OCI-LY7 (cell line): ENCODE data around the gene IGF1R. TPM values are rescaled to one million over a fixed set of nuclear protein-coding genes. Genes with fewer than 3 reads are reported as not detected.

Experiments used
- BruUV-seq: library from RNA; stranded (reverse); fragments of 400-500 nt; replicated peaks from 2 replicates; lab custom pipeline; 2021; lab: Mats Ljungman, UMichigan
- CTCF ChIA-PET: fragments of 300-600 bp; sonication (Branson Sonifier 250); formaldehyde crosslinking; loops from one replicate; lab custom pipeline; 2022; ENCODE audit warnings: antibody characterized with exemption; ENCODE audit not compliant: unreplicated experiment; lab: Charles Lee
- POLR2A ChIA-PET: fragments of 300-600 bp; sonication (Branson Sonifier 250); formaldehyde crosslinking; loops from one replicate; lab custom pipeline; 2022; ENCODE audit warnings: antibody characterized with exemption; lab: Charles Lee
- DNase-seq: peaks from one replicate; pipeline ENCODE4 v3.0.0-alpha.2; 2015; ENCODE audit warnings: low spot score
- H2AFZ ChIP-seq: fragments of 200-600 bp; sonication (generic), shearing (Covaris generic); 2 replicates; pipeline ENCODE4 v1.6.1; 2014; ENCODE audit warnings: mild to moderate bottlenecking, antibody characterized with exemption, low read length, moderate library complexity
- H3K27ac ChIP-seq: fragments of 200-600 bp; sonication (generic); 2 replicates; pipeline ENCODE4 v1.5.1; 2014; ENCODE audit warnings: mixed run types, low read depth, mild to moderate bottlenecking, moderate library complexity, low read length, inconsistent platforms; ENCODE audit not compliant: poor library complexity, severe bottlenecking
- H3K36me3 ChIP-seq: fragments of 200-600 bp; sonication (generic); 2 replicates; pipeline ENCODE4 v1.6.1; 2014; ENCODE audit warnings: mild to moderate bottlenecking, antibody characterized with exemption, low read length, moderate library complexity, mixed read lengths; ENCODE audit not compliant: insufficient read depth
- H3K4me1 ChIP-seq: fragments of 200-600 bp; sonication (generic); 2 replicates; pipeline ENCODE4 v1.5.1; 2014; ENCODE audit warnings: mild to moderate bottlenecking, low read length; ENCODE audit not compliant: insufficient read depth, poor library complexity, severe bottlenecking
- H3K4me2 ChIP-seq: fragments of 200-600 bp; sonication (generic); 2 replicates; pipeline ENCODE4 v1.6.1; 2014; ENCODE audit warnings: mild to moderate bottlenecking, low read length
- H3K4me3 ChIP-seq: fragments of 200-600 bp; sonication (generic); 2 replicates; pipeline ENCODE4 v1.5.1; 2014; ENCODE audit warnings: mild to moderate bottlenecking, low read depth, low read length; ENCODE audit not compliant: poor library complexity, severe bottlenecking
- H3K79me2 ChIP-seq: fragments of 200-600 bp; sonication (generic); 2 replicates; pipeline ENCODE4 v1.6.1; 2016; ENCODE audit warnings: low read depth, mild to moderate bottlenecking, low read length, moderate library complexity, mixed read lengths; ENCODE audit not compliant: insufficient read depth
- H3K9me2 ChIP-seq: fragments of 200-600 bp; sonication (generic); 2 replicates; pipeline ENCODE4 v1.6.1; 2016; ENCODE audit warnings: mild to moderate bottlenecking, low read length, mixed read lengths; ENCODE audit not compliant: insufficient read depth
- H3K9me3 ChIP-seq: fragments of 200-600 bp; sonication (generic); 2 replicates; pipeline ENCODE4 v1.6.1; 2014; ENCODE audit warnings: mild to moderate bottlenecking, mixed run types, low read length, mixed read lengths
- H4K20me1 ChIP-seq: fragments of 200-600 bp; sonication (generic); 2 replicates; pipeline ENCODE4 v1.6.1; 2014; ENCODE audit warnings: mild to moderate bottlenecking, antibody characterized with exemption, low read length, moderate library complexity, mixed read lengths; ENCODE audit not compliant: insufficient read depth
- CTCF ChIP-seq: fragments of 200-600 bp; sonication (generic); conservative IDR thresholded peaks from 2 replicates; pipeline ENCODE4 v1.5.1; 2014; ENCODE audit warnings: mild to moderate bottlenecking, antibody characterized with exemption, low read length, moderate library complexity, mixed read lengths
- EZH2phosphoT487 ChIP-seq: fragments of 200-600 bp; sonication (generic); IDR thresholded peaks from 2 replicates; pipeline ENCODE4 v1.6.1; 2018; ENCODE audit warnings: low read depth, borderline replicate concordance, mild to moderate bottlenecking, mixed run types, antibody characterized with exemption, low read length, moderate library complexity, mixed read lengths
- intact Hi-C: fragments of 100-400 bp; cut with micrococcal nuclease; formaldehyde crosslinking; loops from one replicate; pipeline ENCODE4 v1.10.0; 2022; ENCODE audit not compliant: unreplicated experiment
- total RNA-seq, 2 experiments: library from RNA; depleted of rRNA in 1 of 2; stranded (reverse); fragments of >200 nt in 1 of 2; shearing (Covaris generic) in 1 of 2; gene quantifications; 2 replicates each; pipeline ENCODE4 v1.2.3, GENCODE V29; 2014 to 2022

IGF1R gene
- total RNA-seq, 2 experiments from 2014 or later = 26.5 to 29.1 TPM

- intact Hi-C loops = no loop called here
These were observed 70.2 kb downstream of the IGF1R start for GRCh38 chr15:98718426-98719136.

GRCh38 chr15:98719137-98719740, 70.9 kb downstream of the IGF1R start:
- Histone ChIP-seq H3K9me3 (no peaks in the 10 kb centered on the region), H3K9me2 (no peaks in the 10 kb centered on the region), H3K36me3 (no peaks in the 10 kb centered on the region), H2AFZ (no peak overlapping the region), H4K20me1 (peaks cover 9% of the 10 kb centered on the region), H3K4me2 (no peak overlapping the region), H3K4me1 (peaks cover 7% of the 10 kb centered on the region), H3K4me3 (no peak overlapping the region), H3K79me2 (no peaks in the 10 kb centered on the region; the same call in 1 of the 2 replicates), H3K27ac (no peak overlapping the region)
- TF ChIP-seq EZH2phosphoT487 (no peak), CTCF (no peak)
- intact Hi-C loops = no loop called here
- BruUV-seq = no TSS peak
- CTCF ChIA-PET = no interaction called here
- POLR2A ChIA-PET = interaction anchor here (0.7 to 1.2 kb wide), 4 partner anchors 10 to 73 kb away, joined by 3 to 4 read pairs (median 3); no protein-coding TSS in a partner anchor
- DNase-seq = no peak

More at GRCh38 chr15:98718426-98719136, 70.2 kb downstream of the IGF1R start:
- Histone ChIP-seq H3K4me1 (peaks cover 11% of the 10 kb centered on the region), H3K27ac (no peak overlapping the region), H3K36me3 (no peaks in the 10 kb centered on the region), H3K9me3 (no peaks in the 10 kb centered on the region), H3K9me2 (no peaks in the 10 kb centered on the region), H2AFZ (no peak overlapping the region), H3K4me2 (no peak overlapping the region), H3K79me2 (peaks cover 5% of the 10 kb centered on the region; the same call in 1 of the 2 replicates), H4K20me1 (peaks cover 15% of the 10 kb centered on the region), H3K4me3 (no peak overlapping the region)
- TF ChIP-seq EZH2phosphoT487 (no peak), CTCF (no peak)
- no peak for DNase-seq
- POLR2A ChIA-PET = interaction anchor here (0.7 to 1.2 kb wide), 3 partner anchors 10 to 72 kb away, joined by 3 to 4 read pairs (median 3); no protein-coding TSS in a partner anchor
- BruUV-seq = no TSS peak
- CTCF ChIA-PET = no interaction called here
